ENCODE data around the gene TENM4.

DNA sequence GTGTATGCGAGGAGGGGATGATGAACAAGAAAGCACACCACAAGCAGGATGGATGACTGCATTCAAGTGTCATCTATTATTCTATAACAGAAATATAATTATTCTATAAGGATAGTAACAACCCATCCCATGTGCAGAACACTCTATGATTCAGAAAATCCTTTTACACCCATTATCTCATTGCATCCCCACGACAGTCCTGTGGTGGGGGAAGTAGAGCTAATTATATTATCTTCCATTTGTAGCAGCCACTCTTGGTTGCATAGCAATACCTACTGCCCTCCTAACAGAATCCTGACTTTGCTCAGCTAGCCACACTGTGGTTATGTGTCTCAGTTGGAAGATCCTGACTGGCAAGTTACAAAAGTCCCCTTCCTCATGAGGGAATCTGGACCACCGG lies 459.7 kb downstream of the TENM4 start:
- TF ChIP-seq MAX (IDR thresholded peaks at IDR 0.05) (no peak), TAF1 (IDR thresholded peaks at IDR 0.05; ENCODE audit: low read depth) (no peak), EGR1 (IDR thresholded peaks at IDR 0.05) (no peak), TEAD4 (IDR thresholded peaks at IDR 0.05) (no peak), EP300 (IDR thresholded peaks at IDR 0.05; ENCODE audit: borderline replicate concordance) (no peak), ZBTB7A (IDR thresholded peaks at IDR 0.05; ENCODE audit: low read depth) (no peak), YY1 (IDR thresholded peaks at IDR 0.05; ENCODE audit: low read depth) (no peak), RAD21 (IDR thresholded peaks at IDR 0.05; ENCODE audit: low read depth) (no peak), REST (IDR thresholded peaks at IDR 0.05; ENCODE audit: low read depth) (no peak), CREB1 (IDR thresholded peaks at IDR 0.05; ENCODE audit: low read depth) (no peak), CEBPB (IDR thresholded peaks at IDR 0.05) (no peak), NFIC (IDR thresholded peaks at IDR 0.05) (no peak)

All from Ishikawa (cell line).